Urinary bladder (tissue), 4 donors: ENCODE results near the gene TMEM203. TPM values are rescaled to one million over a fixed set of nuclear protein-coding genes. Genes with fewer than 3 reads are reported as not detected.

Experiments
- DNase-seq: peaks from one replicate; pipeline ENCODE4 v3.0.0-alpha.2; 2015; ENCODE audit errors: extremely low spot score
- H3K27ac ChIP-seq: one replicate; pipeline ENCODE4 v1.5.1; 2013; ENCODE audit warnings: low read depth, mild to moderate bottlenecking, moderate library complexity
- H3K36me3 ChIP-seq: one replicate; pipeline ENCODE4 v1.6.1; 2013; ENCODE audit warnings: mild to moderate bottlenecking, moderate library complexity; ENCODE audit not compliant: insufficient read depth
- H3K4me1 ChIP-seq: one replicate; pipeline ENCODE4 v1.6.1; 2013; ENCODE audit warnings: mild to moderate bottlenecking, moderate library complexity; ENCODE audit not compliant: insufficient read depth
- H3K4me3 ChIP-seq: one replicate; pipeline ENCODE4 v1.5.1; 2013; ENCODE audit warnings: low read depth, low read length
- WGBS: extraction: QIAGEN DNeasy Blood & Tissue Kit; methylation state at CpG from one replicate; pipeline ENCODE4 v1.1.7; 2013; 5-methylcytosine and 5-hydroxymethylcytosine counted together
- polyA plus RNA-seq: library from polyadenylated mRNA; stranded (reverse); fragments of 200-250 nt; gene quantifications from one replicate; pipeline ENCODE4 v1.2.3, GENCODE V29; 2013
- total RNA-seq: library from RNA; depleted of rRNA; stranded (reverse); fragments of >200 nt; gene quantifications from one replicate; pipeline ENCODE4 v1.2.3, GENCODE V29; 2014
- donor health status: healthy with polysubstance abuse.
- donor health status: healthy.

Gene TMEM203
- total and polyA plus RNA-seq, 2 donors, result 24.2 to 41.2 TPM

DNA sequence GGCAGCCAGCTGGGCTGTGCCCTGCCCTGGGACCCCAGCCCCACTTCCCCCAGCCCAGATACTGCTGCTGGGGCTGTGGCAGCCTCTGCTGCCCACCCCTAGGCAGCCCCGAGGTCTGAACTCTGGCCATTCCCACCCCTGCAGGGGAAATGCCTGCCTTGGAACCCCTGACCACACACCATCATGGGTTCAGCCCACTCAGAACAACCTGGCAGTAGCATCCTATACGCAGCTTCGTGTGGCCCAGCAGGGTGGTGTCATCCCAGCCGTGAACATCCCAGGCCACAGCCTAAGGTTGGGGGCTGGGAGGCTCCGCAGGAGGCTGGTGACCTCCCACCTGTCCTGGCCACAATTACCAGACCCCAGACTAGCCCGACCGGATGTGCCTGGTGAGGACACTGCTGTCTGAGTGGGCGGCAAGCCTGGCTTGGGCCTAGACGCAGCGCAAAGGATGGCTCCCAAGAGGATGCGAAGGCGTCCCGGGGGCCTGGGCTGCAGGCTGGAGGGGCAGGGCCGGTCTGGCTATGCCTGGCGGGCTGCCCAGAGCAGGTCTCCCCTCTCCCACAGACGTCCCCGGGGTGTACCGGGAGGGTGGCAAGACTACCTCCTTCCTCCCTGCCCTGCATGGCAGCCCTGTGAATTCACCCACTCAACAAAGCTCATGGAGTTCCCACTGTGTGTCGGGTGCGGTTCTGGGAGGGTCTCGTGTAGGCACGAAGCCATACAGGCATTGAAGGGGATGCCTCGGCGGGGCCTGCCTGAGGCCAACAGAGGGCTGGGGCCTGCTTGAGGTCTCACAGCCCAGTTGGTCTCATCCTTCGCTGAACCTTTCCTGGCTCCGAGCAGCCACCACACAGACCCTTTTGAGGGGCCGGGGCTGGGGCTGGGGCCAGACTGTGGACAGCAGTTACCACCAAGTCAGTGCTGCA is 23.8 kb upstream of the TMEM203 start:
- no peak overlapping the region for H3K27ac ChIP-seq
- DNase-seq, result no peak
- H3K4me3 ChIP-seq, result no peak overlapping the region
- H3K36me3 ChIP-seq, result no peaks in the 10 kb centered on the region
- WGBS, result 57% methylated on average over 27 of the region's 27 CpGs
- no peaks in the 10 kb centered on the region for H3K4me1 ChIP-seq

DNA sequence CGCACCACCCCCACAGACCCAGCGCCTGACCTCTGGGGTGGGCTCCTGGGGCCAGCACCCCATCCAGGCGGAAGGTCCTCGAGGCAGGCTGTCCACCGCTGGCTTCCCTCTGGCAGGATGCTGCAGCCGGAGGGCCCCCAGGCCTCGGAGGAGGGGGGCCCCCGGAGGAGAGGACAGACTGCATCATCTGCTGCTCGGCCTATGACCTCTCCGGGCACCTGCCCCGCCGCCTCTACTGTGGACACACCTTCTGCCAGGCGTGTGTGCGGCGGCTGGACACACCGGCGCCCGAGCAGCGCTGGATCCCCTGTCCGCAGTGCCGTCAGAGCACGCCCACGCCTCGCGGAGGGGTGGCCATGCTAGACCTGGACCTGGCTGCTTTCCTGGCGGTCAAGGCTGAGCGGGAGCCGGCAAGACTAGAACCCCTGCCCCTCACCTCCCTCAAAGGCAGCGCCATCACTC is 23.1 kb upstream of the TMEM203 start:
- no peaks in the 10 kb centered on the region for H3K36me3 ChIP-seq
- DNase-seq, result no peak
- H3K4me1 ChIP-seq, result peaks cover 2% of the 10 kb centered on the region
- H3K27ac ChIP-seq, result no peak overlapping the region
- WGBS, result 71% methylated on average over 29 of the region's 29 CpGs
- no peak overlapping the region for H3K4me3 ChIP-seq

DNA sequence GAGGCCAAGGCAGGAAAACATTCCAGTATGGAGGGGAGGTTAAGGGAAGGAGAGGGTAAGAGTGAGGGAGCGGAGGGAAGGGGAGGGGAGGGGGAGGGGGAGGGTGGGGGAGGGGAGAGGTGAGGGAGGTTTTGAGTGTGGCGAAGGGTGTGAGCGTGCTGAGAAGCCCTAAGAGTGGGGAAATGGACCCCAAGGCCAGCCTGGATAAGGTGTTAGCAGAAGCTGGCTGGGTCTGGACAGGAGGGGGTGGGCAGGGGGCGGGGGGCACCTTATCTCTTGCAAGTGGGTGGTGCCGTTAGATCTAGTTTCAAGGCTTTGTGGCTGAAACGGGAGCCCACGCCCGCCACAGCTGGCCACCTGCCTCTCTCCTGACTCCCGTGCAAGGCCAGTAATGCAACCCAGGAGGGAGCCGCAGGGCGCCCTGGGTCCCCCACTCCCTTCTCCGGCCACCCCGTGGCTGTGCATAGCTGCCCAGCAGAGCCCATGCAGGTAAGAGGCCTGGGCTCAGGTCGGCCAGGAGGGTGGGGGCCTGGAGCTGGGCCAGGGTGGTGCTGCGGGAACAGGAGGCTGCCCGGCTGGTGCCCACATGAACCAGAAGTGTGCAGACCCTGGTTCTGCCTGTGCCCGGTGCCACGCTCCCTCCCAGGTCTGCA is 22.5 kb upstream of the TMEM203 start:
- Histone ChIP-seq H3K4me3 (no peak overlapping the region), H3K4me1 (peaks cover 2% of the 10 kb centered on the region), H3K36me3 (no peaks in the 10 kb centered on the region), H3K27ac (no peak overlapping the region)
- DNase-seq, result no peak
- WGBS, result 36% methylated on average over 18 of the region's 18 CpGs

DNA sequence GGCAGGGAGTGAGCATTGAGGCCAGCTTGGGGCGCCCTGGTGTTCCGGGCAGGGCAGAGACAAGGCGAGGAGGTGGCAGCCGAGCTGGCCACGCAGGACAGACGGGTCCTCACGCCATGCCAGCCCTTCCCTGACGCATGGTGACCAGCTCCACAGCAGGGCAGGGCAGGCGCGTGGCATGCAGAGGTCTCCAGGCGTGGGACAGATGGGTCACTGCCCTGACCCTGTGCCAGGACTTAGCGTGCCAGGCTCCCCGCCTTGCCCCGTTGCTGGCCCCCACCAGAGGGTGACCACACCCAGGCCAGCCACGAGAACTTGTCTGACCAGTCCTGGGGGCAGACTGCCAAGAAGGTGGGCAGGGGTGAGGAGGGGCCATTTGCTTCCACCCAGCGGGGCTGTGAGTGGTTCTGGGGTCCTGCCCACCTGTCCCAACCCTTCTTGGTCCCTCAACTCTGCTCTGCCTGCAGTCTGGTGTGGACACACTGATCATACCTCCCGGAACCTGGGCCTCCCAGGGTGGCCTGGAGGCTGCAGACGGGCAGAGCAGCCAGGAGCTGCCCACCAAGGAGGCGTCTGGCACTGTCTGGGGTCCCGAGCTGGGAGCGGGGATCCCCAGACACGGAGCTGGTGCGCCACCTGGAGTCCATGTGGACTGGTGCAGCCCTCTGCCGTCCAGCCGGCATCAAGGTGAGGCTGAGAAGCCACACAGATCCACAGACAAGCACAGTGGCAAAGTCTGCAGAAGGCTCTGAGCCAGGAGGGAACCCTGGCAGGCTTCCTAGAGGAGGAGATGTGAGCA is 21.8 kb upstream of the TMEM203 start, which contains the start of gene RNF224:
Gene RNF224, plus strand, starts transcription at position 449 of the 799 bp plus-strand sequence. CDS start 834 bp downstream, outside the sequence.
- no peak for DNase-seq
- Histone ChIP-seq H3K27ac (no peak within 1 kb of the TSS), H3K36me3 (no peaks in the 10 kb centered on the region), H3K4me1 (peaks cover 2% of the 10 kb centered on the region), H3K4me3 (no peak within 1 kb of the TSS)
- 35% methylated on average over 25 of the region's 25 CpGs for whole genome bisulfite sequencing

DNA sequence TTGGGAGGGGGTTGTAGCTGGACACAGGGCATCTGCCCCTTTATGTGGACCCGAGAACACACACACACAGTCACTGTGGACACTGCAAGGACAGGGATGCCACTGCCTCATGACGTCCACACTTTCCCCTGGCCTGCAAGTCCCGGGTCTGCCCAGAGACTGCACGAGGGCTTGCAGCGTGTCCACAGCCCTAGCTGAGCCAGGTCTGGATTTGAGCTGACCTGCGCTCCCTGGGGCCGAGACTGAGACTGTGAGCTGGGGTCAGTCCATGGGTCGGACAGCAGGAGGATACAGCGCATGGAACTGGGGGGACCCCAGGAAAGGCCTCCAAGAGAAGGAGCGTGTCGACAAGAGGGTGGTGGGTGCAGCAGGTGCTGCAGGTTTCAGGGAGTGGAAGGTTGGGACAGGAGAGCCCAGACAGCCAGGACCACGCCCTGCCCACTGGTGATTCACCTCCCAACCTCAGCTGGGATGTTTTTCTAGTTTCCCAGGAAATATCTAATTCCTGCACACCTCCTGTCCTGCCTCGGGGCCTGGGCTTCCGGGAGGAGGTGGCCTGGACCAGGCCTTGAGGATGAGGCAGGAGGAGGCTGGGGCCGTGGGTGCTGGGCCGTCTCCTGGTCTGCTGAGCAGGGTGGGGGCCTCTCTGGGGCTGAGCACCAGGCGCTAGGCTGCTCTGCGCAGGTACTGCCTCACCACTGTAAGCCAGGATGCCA is 21.0 kb upstream of the TMEM203 start:
- 66% methylated on average over 18 of the region's 18 CpGs for WGBS
- H3K4me3 ChIP-seq, result no peak overlapping the region
- no peak overlapping the region for H3K27ac ChIP-seq
- no peak for DNase-seq
- no peaks in the 10 kb centered on the region for H3K36me3 ChIP-seq
- peaks cover 2% of the 10 kb centered on the region for H3K4me1 ChIP-seq

DNA sequence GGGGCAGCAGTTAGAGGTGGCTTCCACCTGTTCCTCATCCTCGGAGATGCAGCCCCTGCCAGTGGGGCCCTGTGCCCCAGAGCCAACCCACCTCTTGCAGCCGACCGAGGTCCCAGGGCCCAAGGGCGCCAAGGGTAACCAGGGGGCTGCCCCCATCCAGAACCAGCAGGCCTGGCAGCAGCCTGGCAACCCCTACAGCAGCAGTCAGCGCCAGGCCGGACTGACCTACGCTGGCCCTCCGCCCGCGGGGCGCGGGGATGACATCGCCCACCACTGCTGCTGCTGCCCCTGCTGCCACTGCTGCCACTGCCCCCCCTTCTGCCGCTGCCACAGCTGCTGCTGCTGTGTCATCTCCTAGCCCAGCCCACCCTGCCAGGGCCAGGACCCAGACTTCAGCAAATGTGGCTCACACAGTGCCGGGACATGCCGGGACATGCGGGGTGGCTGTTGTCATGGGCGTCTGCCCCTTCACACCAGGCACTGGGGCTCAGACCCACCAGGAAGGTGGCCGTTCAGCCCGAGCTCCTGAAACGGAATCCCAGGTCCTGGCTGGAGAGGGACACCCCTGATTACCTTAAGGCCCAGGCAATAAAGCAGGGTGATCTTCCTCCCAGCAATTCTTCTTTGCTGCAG is 20.4 kb upstream of the TMEM203 start:
- Histone ChIP-seq H3K27ac (no peak overlapping the region), H3K36me3 (no peaks in the 10 kb centered on the region)
- 78% methylated on average over 21 of the region's 21 CpGs for WGBS

DNA sequence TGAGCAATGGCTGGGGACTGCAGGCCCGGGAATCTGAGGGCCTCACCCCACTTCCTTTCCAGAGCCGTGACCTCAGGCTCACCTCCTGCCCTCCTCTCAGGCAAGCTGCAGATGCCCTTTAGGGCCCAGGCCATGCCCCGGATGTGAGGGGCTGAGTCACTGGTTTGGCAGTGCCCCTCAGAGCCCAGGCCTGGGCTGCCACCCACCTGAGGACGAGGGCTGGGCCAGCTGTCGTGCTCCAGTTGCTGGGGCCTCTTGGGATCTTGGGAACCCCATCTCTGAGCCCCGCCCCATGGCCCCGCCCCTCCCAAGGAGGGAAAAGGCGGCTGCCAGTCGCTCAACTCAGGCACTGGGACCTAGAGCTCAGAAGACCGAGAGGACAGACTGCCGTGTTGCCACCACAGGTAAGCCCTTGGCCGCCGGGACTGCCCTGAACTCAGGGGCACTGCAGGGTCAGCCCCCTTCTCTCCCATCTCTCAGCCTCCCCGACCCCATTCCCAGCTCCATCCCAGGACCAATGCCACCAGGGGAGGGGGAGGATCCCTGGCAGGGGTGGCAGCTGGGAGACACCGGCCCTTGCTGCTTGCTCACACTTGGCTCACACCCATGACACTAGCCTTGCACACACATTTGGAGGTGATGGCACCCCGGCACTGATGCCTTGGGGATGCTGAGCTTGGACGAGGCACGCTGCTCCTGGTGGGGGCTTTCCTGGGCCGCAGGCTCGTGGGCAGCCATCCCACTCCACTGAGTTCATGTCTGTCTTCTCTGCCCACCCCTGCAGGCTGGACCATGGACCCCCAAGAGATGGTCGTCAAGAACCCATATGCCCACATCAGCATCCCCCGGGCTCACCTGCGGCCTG is 19.6 kb upstream of the TMEM203 start, which contains the start of gene CYSRT1:
Gene CYSRT1, plus strand, starts transcription at position 345 of the 865 bp plus-strand sequence. Its CDS starts 448 bp downstream, at position 793.
- DNase-seq, result no peak
- WGBS, result 51% methylated on average over 23 of the region's 23 CpGs
- H3K4me3 ChIP-seq, result no peak within 1 kb of the TSS
- no peak within 1 kb of the TSS for H3K27ac ChIP-seq
- H3K36me3 ChIP-seq, result no peaks in the 10 kb centered on the region
- peaks cover 2% of the 10 kb centered on the region for H3K4me1 ChIP-seq

More for the DNA sequence above, 20.4 kb upstream of the TMEM203 start:
- DNase-seq, result no peak
- Histone ChIP-seq H3K4me1 (peaks cover 2% of the 10 kb centered on the region), H3K4me3 (no peak overlapping the region)

DNA sequence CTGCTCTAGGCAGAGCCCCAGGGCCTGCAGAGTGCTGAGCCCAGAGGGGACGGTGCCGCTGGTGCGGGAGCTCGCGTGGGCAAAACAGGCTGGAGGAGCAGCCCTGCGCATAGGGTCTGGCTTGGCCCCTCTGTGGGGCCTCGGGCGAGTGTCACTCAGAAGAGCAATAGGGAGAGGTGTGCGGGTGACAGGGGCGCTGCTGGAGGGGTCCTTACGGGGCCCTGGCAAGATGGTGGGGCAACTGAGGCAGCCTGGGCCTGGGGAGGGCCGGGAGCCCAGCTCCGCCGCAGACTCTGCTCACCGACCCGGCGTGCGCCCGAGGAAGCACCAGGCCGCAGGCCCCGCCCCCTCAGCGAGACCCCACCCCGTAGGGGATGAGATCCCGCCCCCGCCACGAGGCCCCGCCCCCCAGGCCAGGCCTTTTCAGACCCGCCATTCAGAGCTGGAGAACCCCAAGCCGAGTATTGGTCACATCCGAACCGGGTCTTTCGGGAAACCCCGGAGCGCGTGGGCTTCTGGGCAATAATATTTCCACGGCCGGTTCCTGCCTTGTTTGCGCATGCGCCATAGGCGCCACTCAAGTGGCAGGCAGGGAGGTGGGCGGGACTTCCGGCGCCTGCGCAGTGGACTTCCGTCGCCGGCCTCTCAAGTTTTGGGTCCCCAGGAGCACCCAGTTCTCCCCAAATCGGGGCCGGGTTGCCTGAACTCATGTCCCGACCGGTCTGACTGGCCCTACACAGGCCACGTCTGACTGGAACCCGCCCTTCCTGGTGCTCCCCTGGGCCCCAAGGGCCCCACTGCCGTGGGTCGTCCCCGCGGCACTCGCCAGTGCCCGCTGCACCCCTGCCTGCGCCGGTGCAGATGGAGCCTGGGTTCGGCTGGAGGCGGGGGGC is 17.9 kb upstream of the TMEM203 start:
- Histone ChIP-seq H3K27ac (peak overlapping the region; percentile 93), H3K36me3 (no peaks in the 10 kb centered on the region), H3K4me1 (peaks cover 2% of the 10 kb centered on the region), H3K4me3 (peak overlapping the region; percentile 49)
- WGBS, result 1% methylated on average over 63 of the region's 63 CpGs
- DNase-seq, result peak; percentile 95

DNA sequence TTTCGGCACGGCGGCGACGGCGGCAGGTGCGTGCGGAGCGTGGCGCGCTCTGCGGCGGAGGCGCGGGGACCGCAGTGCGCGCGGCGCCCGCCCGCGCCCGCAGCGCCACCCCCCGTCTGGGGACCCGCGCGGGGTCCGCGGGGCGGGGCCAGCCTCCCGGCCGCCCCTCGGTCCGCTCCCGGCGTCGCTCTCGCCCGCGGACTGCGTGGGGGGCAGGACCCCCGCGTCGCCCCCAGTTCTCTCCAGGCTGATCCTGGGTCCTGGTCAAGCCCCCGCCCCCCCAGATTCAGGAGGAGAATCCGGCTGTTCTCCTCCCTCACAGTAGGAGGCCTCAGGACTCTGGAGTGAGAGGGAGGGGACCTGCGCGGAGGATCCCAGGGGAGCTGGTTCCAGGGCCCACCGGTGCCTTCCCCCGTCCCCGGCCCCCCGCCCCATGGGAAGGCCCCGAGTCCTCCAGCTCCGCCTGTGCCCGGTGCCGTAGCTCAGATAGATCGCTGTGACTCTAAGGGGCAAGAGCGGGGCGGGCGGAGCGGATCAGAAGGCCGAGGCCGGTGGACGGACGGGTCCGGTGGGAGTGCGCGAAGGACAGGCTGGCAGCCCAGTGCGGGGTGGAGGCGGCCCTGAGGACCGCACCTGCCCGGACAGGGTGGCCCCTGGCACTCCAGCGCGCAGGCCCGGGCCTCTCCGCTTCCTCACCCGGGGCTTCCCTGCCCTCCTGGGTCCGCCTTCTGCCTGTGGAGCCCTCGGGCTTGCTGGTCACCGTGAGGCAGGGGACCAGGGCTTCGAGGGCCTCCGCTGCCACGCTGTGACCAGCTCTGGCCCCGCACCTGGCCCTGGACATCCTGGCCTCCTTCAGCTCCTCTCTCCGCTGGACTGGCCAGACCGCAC is 17.0 kb upstream of the TMEM203 start, which contains the start of gene RNF208:
Gene RNF208, minus strand, starts transcription at position 51 of the 888 bp plus-strand sequence. CDS start 1,028 bp downstream, outside the sequence.
- peak within 1 kb of the TSS; percentile 25 for H3K27ac ChIP-seq

DNA sequence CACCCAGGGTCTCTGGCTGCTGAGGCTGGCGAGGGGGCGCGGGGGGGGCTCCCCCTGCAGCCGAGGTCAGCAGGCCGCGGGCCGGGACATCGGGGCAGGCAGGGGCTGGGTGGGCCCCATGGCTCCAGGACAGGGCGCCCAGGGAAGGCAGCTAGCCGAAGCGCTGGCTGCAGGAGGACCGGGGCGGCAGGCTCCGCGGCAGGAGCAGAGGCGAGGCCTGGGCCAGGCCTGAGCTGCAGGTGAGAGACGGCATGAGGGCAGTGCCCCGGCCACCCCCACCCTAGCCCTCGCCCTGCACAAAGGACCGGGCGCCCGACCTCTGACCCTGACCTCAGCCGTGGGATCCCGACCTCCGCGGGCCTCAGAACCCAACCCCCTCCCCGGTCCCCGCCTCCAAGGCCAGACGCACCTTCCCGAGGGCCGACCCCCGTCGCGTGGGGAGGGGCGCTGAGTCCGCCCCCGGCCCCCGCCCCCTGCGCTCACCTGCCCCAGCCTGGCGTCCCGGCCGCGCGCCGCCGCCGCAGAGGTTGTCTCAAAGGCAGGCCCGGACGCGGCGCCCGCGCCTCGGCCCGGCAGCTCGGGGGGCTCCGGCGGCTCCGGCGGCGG is 16.2 kb upstream of the TMEM203 start:
- Histone ChIP-seq H3K27ac (no peak overlapping the region), H3K4me1 (peaks cover 2% of the 10 kb centered on the region), H3K36me3 (no peaks in the 10 kb centered on the region), H3K4me3 (peak overlapping the region; percentile 49)
- WGBS, result 5% methylated on average over 61 of the region's 61 CpGs
- DNase-seq, result no peak

More for the DNA sequence above, 17.0 kb upstream of the TMEM203 start, which contains the start of gene RNF208:
- Histone ChIP-seq H3K36me3 (no peaks in the 10 kb centered on the region), H3K4me3 (peak within 1 kb of the TSS; percentile 49), H3K4me1 (peaks cover 2% of the 10 kb centered on the region)
- WGBS, result 4% methylated on average over 85 of the region's 88 CpGs
- DNase-seq, result no peak
